Measurements from ENCODE around the gene BNC2.

DNA sequence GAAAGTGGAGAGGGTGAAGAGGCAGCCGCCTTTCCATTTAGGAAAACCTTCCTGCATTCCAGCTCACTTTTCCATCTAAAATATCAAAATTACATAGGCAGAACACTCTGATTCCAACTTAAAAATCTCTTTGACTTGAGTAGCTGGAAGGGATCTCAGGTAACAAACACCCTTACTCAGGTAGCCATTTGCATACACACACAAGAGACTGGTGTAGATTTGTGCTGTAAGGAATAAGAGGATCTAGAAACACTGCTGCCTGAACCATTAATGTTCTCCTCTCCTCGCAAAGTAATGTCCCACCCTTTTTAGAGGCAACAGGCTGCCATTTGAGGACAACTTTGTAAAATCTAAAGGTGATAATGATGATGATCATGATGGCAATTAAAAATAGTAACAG lies 53.5 kb downstream of the BNC2 start:
- TF ChIP-seq POLR2A (IDR thresholded peaks at IDR 0.05; ENCODE audit: low read length): no peak
- TF ChIP-seq GATA1 (IDR thresholded peaks at IDR 0.05; ENCODE audit: low read depth, low read length): no peak
